ENCODE results near the gene DCLRE1C.

- no peak for TF ChIP-seq CTCF (IDR thresholded peaks at IDR 0.05 in 8 of 11, conservative IDR thresholded peaks at IDR 0.05 in 3 of 11)
- TF ChIP-seq POLR2A (IDR thresholded peaks at IDR 0.05) = no peak
- TF ChIP-seq POLR2AphosphoS5 (IDR thresholded peaks at IDR 0.05) = peak in 1 of 3 donors; percentile 13
These were observed 47.1 kb downstream of the DCLRE1C start for GRCh38 chr10:14906765-14907164.

All from spleen (tissue), 7 donors.